Ramos (cell line): ENCODE data around the gene CRB1.

Experiments used
- in situ Hi-C: fragments of 300-500 bp; cut with MboI; formaldehyde crosslinking; loops from one replicate; pipeline ENCODE4 v1.14.3; 2022; ENCODE audit warnings: low sequenced_read_pairs; ENCODE audit not compliant: unreplicated experiment

Gene CRB1

GRCh38 chr1:197510691-197511378, 242.8 kb downstream of the CRB1 start:
- in situ Hi-C loops: no loop called here

GRCh38 chr1:197515421-197515820, 247.4 kb downstream of the CRB1 start:
- in situ Hi-C loops: no loop called here

GRCh38 chr1:197519741-197520334, 251.8 kb downstream of the CRB1 start:
- in situ Hi-C loops: loop anchor here (10.0 kb wide), 1 partner anchor 395 kb away; the partner anchor contains the start of gene LHX9

- in situ Hi-C loops: loop anchor here (10.0 kb wide), 1 partner anchor 394 kb away; the partner anchor contains the start of gene LHX9
Measured at GRCh38 chr1:197521118-197521739, 253.2 kb downstream of the CRB1 start.

GRCh38 chr1:197526736-197527371, 258.8 kb downstream of the CRB1 start:
- in situ Hi-C loops: loop anchor here (10.0 kb wide), 1 partner anchor 388 kb away; the partner anchor contains the start of gene LHX9
